Measurements from ENCODE around the gene SVBP. TPM values are rescaled to one million over a fixed set of nuclear protein-coding genes. Genes with fewer than 3 reads are reported as not detected.

The SVBP gene
- total RNA-seq, 4 donors from 2014 or later = 19.1 to 39.5 (median 23.1) TPM

GRCh38 chr1:42834803-42835202, 17.6 kb upstream of the SVBP start:
- Histone ChIP-seq H3K9me3 (no peaks in the 10 kb centered on the region), H3K4me1 (no peaks in the 10 kb centered on the region), H3K27me3 (no peaks in the 10 kb centered on the region), H3K4me3 (no peak overlapping the region), H3K36me3 (peaks cover 0 to 33% (median 19%) of the 10 kb centered on the region in 4 donors), H3K27ac (replicated peaks in 1 of 4) (no peak overlapping the region)
- WGBS = 91% methylated on average over 5 of the region's 5 CpGs
- TF ChIP-seq POLR2AphosphoS5 (IDR thresholded peaks at IDR 0.05) (no peak), EP300 (IDR thresholded peaks at IDR 0.05) (no peak), CTCF (IDR thresholded peaks at IDR 0.05) (no peak), POLR2A (IDR thresholded peaks at IDR 0.05; ENCODE audit: low read depth) (no peak)
- intact Hi-C loops (cut with DNase I) = no loop called here
- no peak for DNase-seq (ENCODE audit: extremely low spot score)

- WGBS = 77% methylated on average over 4 of the region's 4 CpGs
- no peak for DNase-seq (ENCODE audit: extremely low spot score)
- TF ChIP-seq CTCF (IDR thresholded peaks at IDR 0.05) = no peak
- TF ChIP-seq POLR2AphosphoS5 (IDR thresholded peaks at IDR 0.05) = no peak
- no peak for TF ChIP-seq POLR2A (IDR thresholded peaks at IDR 0.05; ENCODE audit: low read depth)
- TF ChIP-seq EP300 (IDR thresholded peaks at IDR 0.05) = no peak
These were observed 16.8 kb upstream of the SVBP start for GRCh38 chr1:42833981-42834380.

DNA sequence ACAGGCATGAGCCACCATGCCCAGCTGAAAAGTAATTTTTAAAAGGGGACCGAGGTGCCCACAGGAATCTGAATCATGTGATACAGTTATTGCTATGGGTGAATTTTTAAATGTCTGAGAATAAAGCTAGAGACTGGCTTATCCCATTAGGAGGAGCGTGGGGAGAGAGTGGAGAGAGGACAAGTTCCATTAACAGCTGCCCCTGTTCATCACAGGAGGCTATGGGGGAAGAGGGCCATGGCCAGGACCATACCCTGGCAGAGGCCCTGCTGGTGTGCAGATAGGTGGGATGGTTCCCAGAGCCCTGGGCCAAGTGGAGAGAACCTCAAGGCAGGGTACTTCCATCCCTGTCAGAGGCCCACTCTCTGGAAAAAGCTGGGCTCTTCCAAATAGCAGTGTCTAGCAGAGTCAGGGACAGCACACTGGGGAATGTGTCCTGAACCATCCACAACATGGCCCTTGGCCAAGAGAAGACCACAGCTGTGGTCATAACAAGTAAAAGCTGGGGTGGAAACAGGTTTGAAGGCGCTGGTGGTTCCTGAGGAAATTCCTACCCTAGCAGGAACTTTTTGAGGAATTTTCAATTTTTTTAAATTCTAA, 15.5 kb upstream of the SVBP start:
- Histone ChIP-seq H3K4me3 (no peak overlapping the region), H3K36me3 (peaks cover 0 to 28% (median 15%) of the 10 kb centered on the region in 4 donors), H3K27ac (replicated peaks in 1 of 4) (no peak overlapping the region), H3K4me1 (no peaks in the 10 kb centered on the region), H3K9me3 (no peaks in the 10 kb centered on the region), H3K27me3 (no peaks in the 10 kb centered on the region)
- TF ChIP-seq CTCF (IDR thresholded peaks at IDR 0.05) (no peak), EP300 (IDR thresholded peaks at IDR 0.05) (no peak), POLR2A (IDR thresholded peaks at IDR 0.05; ENCODE audit: low read depth) (no peak), POLR2AphosphoS5 (IDR thresholded peaks at IDR 0.05) (no peak)
- no peak for DNase-seq (ENCODE audit: extremely low spot score)
- intact Hi-C loops (cut with DNase I) = no loop called here
- 93% methylated on average over 3 of the region's 3 CpGs for WGBS

More at GRCh38 chr1:42833981-42834380, 16.8 kb upstream of the SVBP start:
- H3K4me3 ChIP-seq = no peak overlapping the region
- peaks cover 0 to 34% (median 17%) of the 10 kb centered on the region in 4 donors for H3K36me3 ChIP-seq
- no peaks in the 10 kb centered on the region for H3K27me3 ChIP-seq
- no peaks in the 10 kb centered on the region for H3K9me3 ChIP-seq
- H3K4me1 ChIP-seq = no peaks in the 10 kb centered on the region
- H3K27ac ChIP-seq (replicated peaks in 1 of 4) = no peak overlapping the region
- intact Hi-C loops (cut with DNase I) = no loop called here

DNA sequence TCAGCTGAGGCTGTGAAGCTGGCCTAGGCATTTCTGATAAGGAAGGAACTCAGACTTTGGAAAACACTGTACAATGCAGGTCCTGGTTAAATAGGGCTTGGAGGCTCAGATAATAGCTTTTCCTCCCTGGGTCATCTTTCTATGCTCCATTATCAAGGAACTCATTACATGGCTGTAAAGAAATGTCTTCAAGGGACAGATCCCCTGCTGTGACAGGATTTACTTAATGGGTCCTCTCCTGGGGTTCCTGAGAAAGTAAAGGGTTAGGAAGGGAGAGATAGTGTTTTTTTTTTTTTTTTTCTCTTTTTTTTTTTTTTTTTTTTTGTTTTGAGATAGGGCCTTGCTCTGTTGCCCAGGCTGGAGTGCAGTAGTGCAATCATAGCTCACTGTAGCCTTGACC, 14.1 kb upstream of the SVBP start:
- Histone ChIP-seq H3K36me3 (peaks cover 0 to 28% (median 15%) of the 10 kb centered on the region in 4 donors), H3K4me1 (no peaks in the 10 kb centered on the region), H3K27ac (replicated peaks in 1 of 4) (no peak overlapping the region), H3K4me3 (no peak overlapping the region), H3K27me3 (no peaks in the 10 kb centered on the region), H3K9me3 (no peaks in the 10 kb centered on the region)
- intact Hi-C loops (cut with DNase I) = no loop called here
- no peak for DNase-seq (ENCODE audit: extremely low spot score)
- TF ChIP-seq POLR2A (IDR thresholded peaks at IDR 0.05; ENCODE audit: low read depth) (no peak), CTCF (IDR thresholded peaks at IDR 0.05) (no peak), EP300 (IDR thresholded peaks at IDR 0.05) (no peak), POLR2AphosphoS5 (IDR thresholded peaks at IDR 0.05) (no peak)

- intact Hi-C loops (cut with DNase I) = no loop called here
- H3K36me3 ChIP-seq = peaks cover 0 to 28% (median 14%) of the 10 kb centered on the region in 4 donors
- no peaks in the 10 kb centered on the region for H3K4me1 ChIP-seq
- no peaks in the 10 kb centered on the region for H3K27me3 ChIP-seq
- H3K27ac ChIP-seq (replicated peaks in 1 of 4) = no peak overlapping the region
- no peak for TF ChIP-seq EP300 (IDR thresholded peaks at IDR 0.05)
- no peak for TF ChIP-seq POLR2A (IDR thresholded peaks at IDR 0.05; ENCODE audit: low read depth)
- H3K4me3 ChIP-seq = no peak overlapping the region
- no peaks in the 10 kb centered on the region for H3K9me3 ChIP-seq
- no peak for DNase-seq (ENCODE audit: extremely low spot score)
- WGBS = 86% methylated on average over 17 of the region's 17 CpGs
These were observed 13.4 kb upstream of the SVBP start for GRCh38 chr1:42830631-42831030.
